IMR-90 (cell line): ENCODE results near the gene RGS13. TPM values are rescaled to one million over a fixed set of nuclear protein-coding genes. Genes with fewer than 3 reads are reported as not detected.
A peak's percentile ranks its signal among the peaks of the same experiment; 100 is the strongest.

ENCODE experiments used
- ATAC-seq: fragments of 200-7000 bp; cut with Tn5 transposase; 2 replicates; pipeline ENCODE4 v1.9.1; 2020; ENCODE audit warnings: low read depth, mild to moderate bottlenecking, moderate library complexity
- BruUV-seq: library from RNA; stranded (reverse); fragments of 400-500 nt; replicated peaks from 2 replicates; lab custom pipeline; 2021; lab: Mats Ljungman, UMichigan
- CTCF ChIA-PET: fragments of 300-600 bp; formaldehyde crosslinking; extraction: SDS; loops from one replicate; lab custom pipeline; 2021; ENCODE audit warnings: antibody characterized with exemption; lab: Yijun Ruan, JAX
- POLR2A ChIA-PET: fragments of 300-600 bp; sonication (Branson Sonifier 250); formaldehyde crosslinking; loops from one replicate; lab custom pipeline; 2022; ENCODE audit warnings: antibody characterized with exemption; ENCODE audit not compliant: unreplicated experiment; lab: Charles Lee
- DNase-seq: peaks from one replicate; pipeline ENCODE4 v3.0.0; 2013
- H2AFZ ChIP-seq: replicated peaks from 2 replicates; pipeline ENCODE3; 2013; ENCODE audit warnings: low read length, mild to moderate bottlenecking; ENCODE audit not compliant: poor library complexity
- H2AK5ac ChIP-seq: 2 replicates; pipeline ENCODE4 v1.6.1; 2013; ENCODE audit warnings: low read depth, low read length, inconsistent platforms
- H2AK9ac ChIP-seq: replicated peaks from 2 replicates; pipeline ENCODE3; 2013; ENCODE audit warnings: mild to moderate bottlenecking, low read depth, low read length, moderate library complexity; ENCODE audit not compliant: poor library complexity
- H2BK120ac ChIP-seq: 2 replicates; pipeline ENCODE4 v1.6.1; 2013; ENCODE audit warnings: low read depth, low read length, inconsistent platforms
- H2BK15ac ChIP-seq: 3 replicates; pipeline ENCODE4 v1.6.1; 2013; ENCODE audit warnings: low read depth, low read length, inconsistent platforms
- H2BK20ac ChIP-seq: 2 replicates; pipeline ENCODE4 v1.6.1; 2013; ENCODE audit warnings: low read depth, mild to moderate bottlenecking, inconsistent platforms, low read length, moderate library complexity
- H2BK5ac ChIP-seq: 2 replicates; pipeline ENCODE4 v1.6.1; 2013; ENCODE audit warnings: mild to moderate bottlenecking, low read depth, low read length, inconsistent platforms; ENCODE audit not compliant: poor library complexity, severe bottlenecking
- H3K14ac ChIP-seq: replicated peaks from 2 replicates; pipeline ENCODE4 v1.6.1; 2013; ENCODE audit warnings: low read depth, low read length, inconsistent platforms
- H3K18ac ChIP-seq: 2 replicates; pipeline ENCODE4 v1.6.1; 2013; ENCODE audit warnings: low read depth, low read length, control low read depth
- H3K23ac ChIP-seq: 2 replicates; pipeline ENCODE4 v1.6.1; 2013; ENCODE audit warnings: low read depth, low read length, inconsistent platforms
- H3K27ac ChIP-seq: 2 replicates; pipeline ENCODE4 v1.5.1; 2013; ENCODE audit warnings: mild to moderate bottlenecking, control low read depth, low read length; ENCODE audit not compliant: insufficient read depth
- H3K27me3 ChIP-seq: 2 replicates; pipeline ENCODE4 v1.6.1; 2013; ENCODE audit warnings: low read length; ENCODE audit not compliant: control insufficient read depth, insufficient read depth
- H3K36me3 ChIP-seq: 2 replicates; pipeline ENCODE4 v1.6.1; 2013; ENCODE audit warnings: low read length, mixed read lengths; ENCODE audit not compliant: control insufficient read depth, insufficient read depth
- H3K4ac ChIP-seq: 2 replicates; pipeline ENCODE4 v1.6.1; 2013; ENCODE audit warnings: low read depth, low read length, inconsistent platforms
- H3K4me1 ChIP-seq: 2 replicates; pipeline ENCODE4 v1.6.1; 2013; ENCODE audit warnings: low read length, mixed read lengths; ENCODE audit not compliant: control insufficient read depth, insufficient read depth
- H3K4me2 ChIP-seq: 2 replicates; pipeline ENCODE4 v1.6.1; 2013; ENCODE audit warnings: low read depth, mild to moderate bottlenecking, control low read depth, low read length, moderate library complexity
- H3K4me3 ChIP-seq: 2 replicates; pipeline ENCODE4 v1.5.1; 2013; ENCODE audit warnings: low read depth, mild to moderate bottlenecking, control low read depth, low read length, moderate library complexity; ENCODE audit not compliant: insufficient read depth
- H3K56ac ChIP-seq: 2 replicates; pipeline ENCODE4 v1.6.1; 2013; ENCODE audit warnings: low read length, inconsistent platforms; ENCODE audit not compliant: insufficient read depth; ENCODE audit errors: extremely low read depth
- H3K79me1 ChIP-seq, 2 experiments: 2 replicates each; pipeline ENCODE4 v1.6.1; 2013; ENCODE audit warnings: low read length in 2 of 2, inconsistent platforms in 1 of 2, low read depth in 1 of 2
- H3K9ac ChIP-seq: 2 replicates; pipeline ENCODE4 v1.6.1; 2013; ENCODE audit warnings: low read depth, low read length, control low read depth
- H3K9me1 ChIP-seq: 2 replicates; pipeline ENCODE4 v1.6.1; 2013; ENCODE audit warnings: low read length, inconsistent platforms; ENCODE audit not compliant: insufficient read depth
- H3K9me3 ChIP-seq: 2 replicates; pipeline ENCODE4 v1.6.1; 2013; ENCODE audit warnings: low read length; ENCODE audit not compliant: control insufficient read depth, insufficient read depth
- H4K20me1 ChIP-seq: 2 replicates; pipeline ENCODE4 v1.6.1; 2013; ENCODE audit warnings: low read length, inconsistent platforms; ENCODE audit not compliant: insufficient read depth
- H4K5ac ChIP-seq: 2 replicates; pipeline ENCODE4 v1.6.1; 2013; ENCODE audit warnings: mild to moderate bottlenecking, low read depth, low read length, control low read depth
- H4K8ac ChIP-seq, 2 experiments: 2 replicates each; pipeline ENCODE4 v1.6.1; 2013; ENCODE audit warnings: low read depth in 2 of 2, low read length in 2 of 2, control low read depth in 1 of 2, inconsistent platforms in 1 of 2
- H4K91ac ChIP-seq: 2 replicates; pipeline ENCODE4 v1.6.1; 2013; ENCODE audit warnings: low read depth, low read length, inconsistent platforms; ENCODE audit not compliant: insufficient read depth
- CEBPB ChIP-seq: IDR thresholded peaks from 2 replicates; pipeline ENCODE4 v1.6.1; 2012; ENCODE audit warnings: low read depth, low read length, improper control_type of control experiment
- FOS ChIP-seq: fragments of 150-350 bp; IDR thresholded peaks from 2 replicates; pipeline ENCODE4 v1.6.1; 2016; ENCODE audit warnings: low read depth, low read length
- MAFK ChIP-seq: IDR thresholded peaks from 2 replicates; pipeline ENCODE4 v1.6.1; 2012; ENCODE audit warnings: low read depth, low read length, improper control_type of control experiment
- MAZ ChIP-seq: IDR thresholded peaks from 2 replicates; pipeline ENCODE4 v1.6.1; 2012; ENCODE audit warnings: low read depth, mild to moderate bottlenecking, low read length, improper control_type of control experiment, moderate library complexity, borderline replicate concordance
- POLR2A ChIP-seq: IDR thresholded peaks from 2 replicates; pipeline ENCODE4 v1.6.1; 2012; ENCODE audit warnings: mild to moderate bottlenecking, low read depth, low read length
- RFX5 ChIP-seq: IDR thresholded peaks from 2 replicates; pipeline ENCODE4 v1.8.0; 2012; ENCODE audit warnings: low read depth, mild to moderate bottlenecking, low read length, moderate library complexity
- USF2 ChIP-seq: fragments of 150-350 bp; IDR thresholded peaks from 2 replicates; pipeline ENCODE4 v1.6.1; 2017; ENCODE audit warnings: mild to moderate bottlenecking, antibody characterized with exemption, low read length, low read depth
- WGBS, 2 experiments: methylation state at CpG; one replicate each; pipeline versions ENCODE4 v1.1.5 to v1.1.7; 2013; ENCODE audit warnings: missing lambda C conversion rate in 2 of 2; ENCODE audit not compliant: insufficient read length in 1 of 2; ENCODE audit errors: extremely low coverage in 2 of 2; 5-methylcytosine and 5-hydroxymethylcytosine counted together
- dilution Hi-C: fragments of 300-500 bp; cut with HindIII; formaldehyde crosslinking; loops from one replicate; pipeline ENCODE4 v1.14.3; 2018; ENCODE audit warnings: low sequenced_read_pairs; ENCODE audit not compliant: unreplicated experiment
- in situ Hi-C: fragments of 300-500 bp; cut with MboI; formaldehyde crosslinking; loops from 3 replicates; pipeline ENCODE4 v1.14.3; 2019; ENCODE audit warnings: low sequenced_read_pairs, inconsistent platforms, mixed read lengths
- intact Hi-C: fragments of 100-400 bp; cut with micrococcal nuclease; formaldehyde crosslinking; loops from 2 replicates; pipeline ENCODE4 v1.10.0; 2022
- polyA plus RNA-seq, 3 experiments: library from polyadenylated mRNA; depleted of rRNA; stranded (reverse); fragments of >200 nt; gene quantifications; 2 replicates each; pipeline ENCODE4 v1.2.3, GENCODE V29; 2012; ENCODE audit warnings: low replicate concordance in 1 of 3
- total RNA-seq: library from RNA; depleted of rRNA; stranded (reverse); fragments of >200 nt; gene quantifications from 2 replicates; pipeline ENCODE4 v1.2.3, GENCODE V29; 2012

Gene RGS13
- total and polyA plus RNA-seq, 2 of the 4 experiments (the other 2 are of a cell fraction), result not detected

GRCh38 chr1:192630521-192631287 lies 5.2 kb upstream of the RGS13 start:
- ATAC-seq, result peak; percentile 45; the same call in 1 of the 2 replicates
- Histone ChIP-seq H3K79me1 (no peaks in the 10 kb centered on the region), H3K4me3 (no peak overlapping the region), H2AK5ac (no peak overlapping the region), H3K18ac (peak overlapping the region; percentile 65), H2AK9ac (no peak overlapping the region), H2BK120ac (peak overlapping the region; percentile 25; the same call in 1 of the 2 replicates), H2AFZ (no peak overlapping the region), H3K56ac (no peak overlapping the region), H4K5ac (peak overlapping the region; percentile 36; the same call in 1 of the 2 replicates), H3K4me2 (peak overlapping the region; percentile 73), H3K4ac (no peak overlapping the region), H3K9ac (peak overlapping the region; percentile 50; the same call in 1 of the 2 replicates), H2BK5ac (no peak overlapping the region), H3K23ac (no peak overlapping the region), H3K4me1 (peaks cover 4% of the 10 kb centered on the region), H3K14ac (0 out of 2 replicates have a peak overlapping the region, but pooled peaks have one; percentile 10), H2BK15ac (no peak overlapping the region), H3K27ac (no peak overlapping the region), H4K20me1 (no peaks in the 10 kb centered on the region), H3K9me1 (peaks cover 3% of the 10 kb centered on the region; the same call in 1 of the 2 replicates), H4K91ac (no peak overlapping the region), H4K8ac (peak overlapping the region; percentile 20 to 41; a peak in 1 of 4 replicates), H3K36me3 (no peaks in the 10 kb centered on the region), H3K27me3 (no peaks in the 10 kb centered on the region), H3K9me3 (no peaks in the 10 kb centered on the region), H2BK20ac (no peak overlapping the region)
- DNase-seq, result no peak
- CTCF ChIA-PET, result interaction anchor here (0.6 to 0.7 kb wide), 2 partner anchors 106 to 186 kb away, joined by 3 read pairs; no protein-coding TSS in a partner anchor
- dilution Hi-C loops (no loop called here), in situ Hi-C loops (no loop called here), intact Hi-C loops (no loop called here)
- TF ChIP-seq CEBPB (no peak), MAZ (no peak), USF2 (no peak), MAFK (no peak), FOS (no peak), RFX5 (no peak), POLR2A (no peak)
- BruUV-seq, result no TSS peak
- WGBS, 2 experiments, result no CpG with 5 or more reads among the region's 6 CpGs
- POLR2A ChIA-PET, result no interaction called here
